PC-3 (cell line): ENCODE results near the gene CALM1.

Experiments
- CTCF ChIP-seq: fragments of 300-600 bp; sonication (generic); conservative IDR thresholded peaks from 2 replicates; pipeline ENCODE4 v1.5.1; 2017; ENCODE audit warnings: antibody characterized with exemption, low read depth, mild to moderate bottlenecking, low read length
- EZH2 ChIP-seq: fragments of 300-600 bp; sonication (generic); IDR thresholded peaks from one replicate; pipeline ENCODE4 v1.6.1; 2017; ENCODE audit warnings: antibody characterized with exemption, mild to moderate bottlenecking, low read length; ENCODE audit not compliant: unreplicated experiment
- EZH2phosphoT487 ChIP-seq: fragments of 300-600 bp; sonication (generic); IDR thresholded peaks from 2 replicates; pipeline ENCODE4 v1.6.1; 2018; ENCODE audit warnings: mild to moderate bottlenecking, antibody characterized with exemption, low read length, borderline replicate concordance

DNA sequence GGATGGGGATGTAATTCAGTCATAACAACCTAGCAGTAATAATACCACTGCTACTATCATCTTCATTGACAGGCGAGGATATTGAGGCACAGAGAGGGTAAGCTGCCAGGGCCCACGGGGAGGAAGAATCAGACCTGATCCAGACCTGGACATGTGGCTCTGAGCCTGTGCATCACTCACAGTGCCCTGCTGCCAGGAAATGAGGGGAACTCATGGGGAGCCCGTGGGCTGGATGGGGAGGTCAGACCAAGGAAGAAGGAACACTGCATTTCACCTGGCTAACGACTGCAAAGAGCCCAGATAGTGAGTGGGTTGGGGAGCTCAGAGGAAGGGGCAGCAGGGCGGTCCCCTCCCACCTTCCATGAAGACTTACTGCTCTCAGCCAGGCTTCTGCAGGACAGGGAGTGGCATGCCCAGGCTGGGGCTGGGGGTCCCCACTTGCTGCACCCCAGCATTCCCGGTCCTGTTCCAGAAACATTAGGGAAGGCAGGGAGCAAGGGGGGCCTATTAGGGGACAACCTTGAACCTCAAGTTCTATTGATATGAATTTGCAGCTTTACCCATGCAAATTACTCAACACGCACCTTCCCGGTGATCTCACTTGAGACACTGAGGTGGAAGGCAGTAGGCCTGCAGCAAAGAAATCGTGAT lies 37.7 kb downstream of the CALM1 start:
- no peak for TF ChIP-seq CTCF
- TF ChIP-seq EZH2 = no peak
- no peak for TF ChIP-seq EZH2phosphoT487
